ENCODE results near the gene PPP1R36.

DNA sequence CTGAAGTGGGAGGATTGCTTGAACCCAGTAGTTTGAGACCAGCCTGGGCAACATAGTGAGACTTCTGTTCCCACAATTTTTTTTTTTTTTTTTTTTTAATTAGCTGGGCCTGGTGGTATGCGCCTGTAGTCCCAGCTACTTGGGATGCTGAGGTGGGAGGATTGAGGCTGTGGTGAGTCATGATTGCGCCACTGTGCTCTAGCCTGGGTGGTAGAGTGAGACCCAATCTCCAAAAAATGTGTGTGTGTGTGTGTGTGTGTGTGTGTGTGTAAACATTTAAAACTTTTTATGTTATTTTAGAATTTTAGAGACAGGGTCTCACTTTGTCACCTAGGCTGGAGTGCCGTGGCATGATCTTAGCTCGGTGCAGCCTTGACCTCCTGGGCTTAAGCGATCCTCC, 6.8 kb downstream of the PPP1R36 start:
- TF ChIP-seq, protein P1, sequence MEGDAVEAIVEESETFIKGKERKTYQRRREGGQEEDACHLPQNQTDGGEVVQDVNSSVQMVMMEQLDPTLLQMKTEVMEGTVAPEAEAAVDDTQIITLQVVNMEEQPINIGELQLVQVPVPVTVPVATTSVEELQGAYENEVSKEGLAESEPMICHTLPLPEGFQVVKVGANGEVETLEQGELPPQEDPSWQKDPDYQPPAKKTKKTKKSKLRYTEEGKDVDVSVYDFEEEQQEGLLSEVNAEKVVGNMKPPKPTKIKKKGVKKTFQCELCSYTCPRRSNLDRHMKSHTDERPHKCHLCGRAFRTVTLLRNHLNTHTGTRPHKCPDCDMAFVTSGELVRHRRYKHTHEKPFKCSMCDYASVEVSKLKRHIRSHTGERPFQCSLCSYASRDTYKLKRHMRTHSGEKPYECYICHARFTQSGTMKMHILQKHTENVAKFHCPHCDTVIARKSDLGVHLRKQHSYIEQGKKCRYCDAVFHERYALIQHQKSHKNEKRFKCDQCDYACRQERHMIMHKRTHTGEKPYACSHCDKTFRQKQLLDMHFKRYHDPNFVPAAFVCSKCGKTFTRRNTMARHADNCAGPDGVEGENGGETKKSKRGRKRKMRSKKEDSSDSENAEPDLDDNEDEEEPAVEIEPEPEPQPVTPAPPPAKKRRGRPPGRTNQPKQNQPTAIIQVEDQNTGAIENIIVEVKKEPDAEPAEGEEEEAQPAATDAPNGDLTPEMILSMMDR (conservative IDR thresholded peaks at IDR 0.05; ENCODE audit: low read length) = no peak
- TF ChIP-seq EZH2phosphoT487 (IDR thresholded peaks at IDR 0.05; ENCODE audit: borderline replicate concordance) = no peak
